Brain microvascular endothelial cell (primary cell): Measurements from ENCODE around the gene MAML3.

Experiments used
- DNase-seq: peaks from one replicate; pipeline ENCODE4 v3.0.0-alpha.2; 2020
- H3K27ac ChIP-seq: fragments of 250-450 bp; sonication (Bioruptor Pico); 2 replicates; pipeline ENCODE4 v1.5.1; 2020; ENCODE audit warnings: mild to moderate bottlenecking, moderate library complexity
- H3K27me3 ChIP-seq: fragments of 250-450 bp; sonication (Bioruptor Pico); replicated peaks from 2 replicates; pipeline ENCODE4 v1.5.1; 2020; ENCODE audit warnings: mild to moderate bottlenecking
- H3K36me3 ChIP-seq: fragments of 250-450 bp; sonication (Bioruptor Pico); replicated peaks from 2 replicates; pipeline ENCODE4 v1.5.1; 2020; ENCODE audit warnings: mild to moderate bottlenecking
- H3K4me3 ChIP-seq: 2 replicates; pipeline ENCODE4 v1.5.1; 2011; ENCODE audit warnings: low read depth, mild to moderate bottlenecking, control low read depth, low read length, moderate library complexity
- CTCF ChIP-seq: IDR thresholded peaks from 2 replicates; pipeline ENCODE4 v1.5.1; 2011; ENCODE audit warnings: low read depth, mild to moderate bottlenecking, moderate library complexity, low read length, control low read depth, inconsistent platforms; ENCODE audit errors: missing control alignments
- in situ Hi-C: cut with HindIII; loops from 2 replicates; pipeline ENCODE4 v1.10.0; 2017; ENCODE audit warnings: low sequenced_read_pairs, low pct_ligation_motif_present

MAML3 gene

GRCh38 chr4:140057701-140058100, 96.3 kb downstream of the MAML3 start:
- no peak for DNase-seq
- no peak for TF ChIP-seq CTCF
- H3K36me3 ChIP-seq, result no peaks in the 10 kb centered on the region
- H3K27ac ChIP-seq, result no peak overlapping the region
- no peak overlapping the region for H3K4me3 ChIP-seq
- in situ Hi-C loops, result no loop called here
- H3K27me3 ChIP-seq, result no peaks in the 10 kb centered on the region

- no peaks in the 10 kb centered on the region for H3K27me3 ChIP-seq
- in situ Hi-C loops, result no loop called here
- DNase-seq, result no peak
Observed at GRCh38 chr4:140056015-140056414, 98.0 kb downstream of the MAML3 start.

GRCh38 chr4:140054861-140055260, 99.1 kb downstream of the MAML3 start:
- no peaks in the 10 kb centered on the region for H3K27me3 ChIP-seq
- no peak overlapping the region for H3K4me3 ChIP-seq
- in situ Hi-C loops, result no loop called here
- H3K27ac ChIP-seq, result no peak overlapping the region
- H3K36me3 ChIP-seq, result no peaks in the 10 kb centered on the region
- DNase-seq, result no peak
- no peak for TF ChIP-seq CTCF

More at GRCh38 chr4:140056015-140056414, 98.0 kb downstream of the MAML3 start:
- Histone ChIP-seq H3K27ac (no peak overlapping the region), H3K4me3 (no peak overlapping the region), H3K36me3 (no peaks in the 10 kb centered on the region)
- TF ChIP-seq CTCF, result no peak

- no peak for TF ChIP-seq CTCF
- Histone ChIP-seq H3K27me3 (no peaks in the 10 kb centered on the region), H3K36me3 (no peaks in the 10 kb centered on the region), H3K4me3 (no peak overlapping the region), H3K27ac (no peak overlapping the region)
- no peak for DNase-seq
- in situ Hi-C loops, result no loop called here
Observed at GRCh38 chr4:140053185-140053584, 100.8 kb downstream of the MAML3 start.

- Histone ChIP-seq H3K27me3 (no peaks in the 10 kb centered on the region), H3K27ac (no peak overlapping the region), H3K4me3 (no peak overlapping the region), H3K36me3 (no peaks in the 10 kb centered on the region)
- DNase-seq, result peak; percentile 50
- TF ChIP-seq CTCF, result peak; percentile 82
- in situ Hi-C loops, result no loop called here
Observed at GRCh38 chr4:140052050-140052449, 101.9 kb downstream of the MAML3 start.

- no peak for DNase-seq
- Histone ChIP-seq H3K27me3 (no peaks in the 10 kb centered on the region), H3K4me3 (peak overlapping the region; percentile 1), H3K27ac (peak overlapping the region; percentile 58), H3K36me3 (no peaks in the 10 kb centered on the region)
- in situ Hi-C loops, result no loop called here
- peak; percentile 78 for TF ChIP-seq CTCF
Observed at GRCh38 chr4:140049849-140050637, 103.9 kb downstream of the MAML3 start.
